ENCODE measurements around the gene SMG9.
A peak's percentile ranks its signal among the peaks of the same experiment; 100 is the strongest.

The SMG9 gene

GRCh38 chr19:43754503-43755255, at the start of gene SMG9:
TSS of gene SMG9 (minus strand) at chr19:43754962. CDS start at chr19:43750741, 4,221 bp downstream.
- peak; percentile 98 for DNase-seq

DNA sequence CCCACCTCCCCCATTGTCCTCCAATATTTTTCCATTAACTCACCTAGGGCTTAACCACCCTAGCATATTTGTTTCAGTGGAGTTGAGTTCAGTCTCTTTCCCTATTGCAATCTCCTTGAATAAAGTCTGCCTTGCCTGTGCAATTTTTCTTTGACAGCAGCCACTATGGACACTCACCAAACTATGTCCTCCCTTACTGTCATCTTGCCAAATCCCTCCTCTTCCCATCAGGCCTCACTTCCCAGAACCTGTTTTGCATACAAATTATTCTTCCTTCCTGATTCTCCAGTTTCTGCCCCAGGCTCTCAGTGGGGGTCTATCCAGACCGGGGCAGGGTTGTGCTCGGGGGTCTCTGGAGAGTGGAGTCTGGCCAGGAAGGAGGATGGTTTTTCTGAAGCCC, 49.7 kb upstream of the SMG9 start:
- DNase-seq: no peak

- no peak for DNase-seq
These were observed 47.6 kb upstream of the SMG9 start, which contains the start of gene LYPD5 for GRCh38 chr19:43802216-43802951. TSS of gene LYPD5 (minus strand) at chr19:43802447. CDS start at chr19:43802380, 67 bp downstream.

GRCh38 chr19:43799502-43800142, 44.9 kb upstream of the SMG9 start:
- DNase-seq: no peak

GRCh38 chr19:43798546-43799409, 44.0 kb upstream of the SMG9 start:
- DNase-seq: peak; percentile 31 to 42

DNA sequence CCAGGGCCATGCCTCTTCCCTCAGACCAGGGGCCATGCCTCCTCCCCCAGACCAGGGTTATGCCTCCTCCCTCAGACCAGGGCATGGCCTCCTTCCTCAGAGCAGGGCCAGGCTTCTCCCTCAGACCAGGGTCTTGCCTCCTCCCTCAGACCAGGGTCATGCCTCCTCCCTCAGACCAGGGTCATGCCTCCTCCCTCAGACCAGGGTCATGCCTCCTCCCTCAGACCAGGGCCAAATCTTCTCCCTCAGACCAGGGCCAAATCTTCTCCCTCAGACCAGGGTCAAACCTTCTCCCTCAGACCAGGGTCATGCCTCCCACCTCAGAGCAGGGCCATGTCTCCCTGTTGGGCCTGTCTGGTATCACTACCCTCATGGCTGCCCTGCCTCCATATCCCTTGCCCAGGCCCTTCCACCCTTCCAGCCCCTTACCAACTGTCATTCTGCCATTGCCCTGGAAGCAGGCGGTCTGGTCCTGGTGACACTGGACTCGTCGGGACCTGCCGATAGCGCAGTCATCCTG, 43.3 kb upstream of the SMG9 start:
- no peak for DNase-seq

- DNase-seq: no peak
These were observed 42.8 kb upstream of the SMG9 start for GRCh38 chr19:43797556-43797955.

DNA sequence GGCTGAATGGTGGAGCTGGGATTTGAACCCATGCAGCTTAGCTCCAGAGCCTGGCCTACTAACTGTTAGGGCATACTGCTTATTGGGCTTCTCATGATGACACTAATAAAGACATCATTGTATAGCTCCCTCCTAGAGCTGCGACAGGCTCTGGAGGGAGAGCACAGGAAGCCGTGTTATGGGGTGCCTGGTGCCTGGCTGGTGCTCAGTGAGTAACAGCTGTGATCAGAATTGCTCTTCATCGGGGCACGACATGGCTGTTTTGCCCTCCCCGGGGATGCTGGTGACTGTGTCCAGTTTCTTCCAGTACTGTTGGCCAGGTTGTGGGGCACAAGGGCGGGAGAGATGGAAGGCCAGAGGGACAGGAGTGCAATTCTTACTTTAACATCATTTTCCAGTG, 42.4 kb upstream of the SMG9 start:
- DNase-seq: no peak

DNA sequence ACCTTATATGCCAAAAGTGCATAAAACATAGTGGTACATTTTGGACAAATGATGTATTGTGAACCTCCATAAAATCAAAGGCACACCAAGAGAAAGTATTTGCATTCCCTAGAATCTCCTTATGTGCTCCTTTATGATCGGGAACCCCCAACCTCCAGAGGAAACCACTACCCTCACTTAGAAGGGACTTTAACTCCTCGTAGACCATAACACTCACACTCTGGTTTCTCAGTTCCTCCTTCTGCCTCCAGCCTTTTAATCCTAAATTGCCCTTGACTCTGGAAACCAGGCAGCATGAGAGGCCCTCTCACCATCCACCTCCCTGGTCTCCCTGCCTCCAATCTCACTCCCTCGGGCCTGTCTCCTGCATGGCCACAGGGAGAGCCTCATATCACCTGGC, 35.8 kb upstream of the SMG9 start:
- no peak for DNase-seq

DNA sequence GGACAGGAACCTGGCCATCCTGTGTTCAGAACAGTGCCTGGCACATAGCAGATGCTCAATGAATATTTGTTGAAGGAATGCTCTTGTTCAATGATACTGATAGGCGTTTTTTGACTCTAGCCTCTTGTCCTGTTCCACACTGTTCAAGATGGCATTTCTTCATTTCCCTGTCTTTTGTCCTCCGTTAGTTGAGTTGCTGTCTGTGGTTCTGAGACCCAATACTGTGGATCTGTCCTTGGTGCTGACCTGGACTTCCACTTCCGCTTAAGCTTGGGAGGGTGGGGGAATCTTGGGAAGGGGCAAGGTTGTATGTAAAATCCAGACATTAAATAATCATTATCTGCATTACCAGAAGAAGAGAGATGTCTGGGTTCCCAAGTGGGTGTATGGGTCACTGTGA, 34.3 kb upstream of the SMG9 start:
- no peak for DNase-seq

- DNase-seq: no peak
These were observed 31.9 kb upstream of the SMG9 start for GRCh38 chr19:43786665-43787064.

- peak; percentile 66 to 78 for DNase-seq
These were observed 30.4 kb upstream of the SMG9 start for GRCh38 chr19:43784981-43785808.

DNA sequence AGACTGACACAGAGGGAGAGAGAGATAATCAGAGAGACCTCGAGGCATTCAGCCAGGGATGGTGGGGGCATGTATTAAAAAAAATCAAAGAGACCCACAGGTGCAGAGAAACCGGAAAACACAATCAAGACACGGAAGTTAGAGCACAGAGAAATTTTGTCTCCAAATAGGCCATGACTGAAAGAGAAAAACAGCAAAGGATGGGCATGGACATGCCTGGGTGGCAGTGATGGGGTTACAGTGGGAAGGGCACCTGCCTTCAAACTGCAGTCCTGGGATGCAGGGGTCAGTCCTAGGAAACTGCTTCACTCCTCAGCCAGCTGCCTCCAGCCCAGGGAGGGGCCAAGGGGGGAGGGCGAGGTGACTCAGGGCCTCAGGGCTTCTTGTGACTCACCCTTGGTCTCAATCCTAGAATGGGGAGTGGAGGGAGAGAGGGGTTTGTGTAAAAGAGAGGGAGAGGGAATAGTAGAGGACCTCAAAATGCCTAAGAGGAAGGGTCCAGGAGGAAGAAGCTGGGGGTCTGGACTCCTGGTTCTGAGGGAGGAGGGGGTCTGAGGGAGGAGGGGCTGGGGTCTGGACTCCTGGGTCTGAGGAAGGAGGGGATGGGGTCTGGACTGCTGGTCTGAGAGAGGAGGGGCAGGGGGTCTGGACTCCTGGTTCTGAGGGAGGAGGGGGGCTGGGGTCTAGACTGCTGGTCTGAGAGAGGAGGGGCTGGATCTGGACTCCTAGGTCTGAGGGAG, 29.6 kb upstream of the SMG9 start:
- DNase-seq: peak; percentile 49 to 61

- no peak for DNase-seq
These were observed 28.9 kb upstream of the SMG9 start for GRCh38 chr19:43783636-43784035.

- DNase-seq: peak in 1 of 2 donors; percentile 43
These were observed 28.0 kb upstream of the SMG9 start for GRCh38 chr19:43782689-43783231.

GRCh38 chr19:43782311-43782660, 27.5 kb upstream of the SMG9 start:
- no peak for DNase-seq

DNA sequence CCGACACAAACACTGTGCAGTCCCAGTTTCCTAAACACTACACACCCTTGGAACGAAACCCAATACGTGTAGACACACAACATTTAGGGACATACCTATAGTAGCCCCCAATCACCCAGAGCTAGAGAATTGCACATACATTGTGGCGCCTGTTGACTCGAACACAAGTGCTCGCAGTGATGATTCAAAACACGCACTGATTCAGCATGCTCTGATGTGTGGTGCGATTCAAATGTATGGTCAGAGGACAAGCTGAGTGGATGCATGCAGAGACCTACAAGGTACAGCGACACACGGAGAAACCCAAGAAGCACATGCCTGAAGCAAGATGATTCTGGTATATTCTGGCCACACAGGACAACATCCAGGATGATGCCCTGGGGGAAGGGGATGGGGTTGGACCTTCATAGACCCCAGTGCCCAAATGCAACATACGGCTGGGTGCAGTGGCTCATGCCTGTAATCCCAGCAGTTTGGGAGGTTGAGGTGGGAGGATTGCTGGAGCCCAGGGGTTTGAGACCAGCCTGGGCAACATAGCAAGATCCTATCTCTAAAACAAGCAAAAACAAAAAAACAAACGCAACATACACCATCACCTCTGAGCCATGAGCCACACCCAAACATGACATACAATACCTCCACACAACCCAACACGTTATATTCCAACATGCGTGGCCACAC, 27.0 kb upstream of the SMG9 start:
- no peak for DNase-seq

DNA sequence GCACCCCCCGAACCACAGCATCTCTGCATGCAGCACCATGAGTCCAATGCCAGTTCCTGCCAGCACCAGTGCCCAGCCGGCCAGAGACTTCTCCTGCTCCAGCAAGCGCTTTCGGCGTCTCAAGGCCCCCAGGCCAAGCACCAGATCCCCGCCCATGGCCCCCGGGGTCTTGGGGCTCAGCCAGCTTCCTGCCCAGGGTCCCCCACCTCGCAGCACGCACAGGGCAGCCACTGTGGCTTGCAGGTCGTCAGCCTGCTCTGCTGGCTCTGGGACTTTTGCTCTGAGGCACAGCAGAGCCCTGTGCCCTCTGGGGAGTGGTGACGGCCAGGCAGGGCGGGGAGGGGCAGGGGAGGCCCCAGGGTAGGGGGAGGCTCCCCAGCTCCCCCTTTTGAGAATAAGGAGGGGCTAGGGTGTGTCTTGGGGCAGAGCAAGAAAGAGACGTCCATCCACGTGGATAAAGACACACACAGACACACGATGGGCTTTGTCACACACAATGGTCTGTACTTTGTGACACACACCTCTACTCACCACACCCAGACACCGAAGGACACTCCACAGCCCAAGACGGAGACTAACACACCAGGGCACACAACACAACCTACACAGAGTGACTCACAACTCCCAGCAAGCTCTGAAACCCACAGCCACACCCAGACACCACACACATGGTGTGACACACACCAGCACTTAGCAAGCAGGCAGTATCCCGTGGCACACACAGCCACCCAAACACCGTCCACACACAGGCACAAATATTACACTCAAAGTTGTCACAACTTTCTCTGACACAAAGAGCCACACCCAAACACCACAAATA, 26.2 kb upstream of the SMG9 start, which contains the start of gene KCNN4:
Gene KCNN4 (minus strand): TSS at position 268 of the 820 bp plus-strand sequence. CDS start 112 bp downstream, at position 156.
- peak; percentile 65 to 80 for DNase-seq

GRCh38 chr19:43779820-43780219, 25.1 kb upstream of the SMG9 start:
- DNase-seq: no peak

Measured in CD4-positive, alpha-beta T cell treated with Interleukin-1 beta for 1 hour (primary cell).